ENCODE data around the gene RASGEF1B. TPM values are rescaled to one million over a fixed set of nuclear protein-coding genes. Genes with fewer than 3 reads are reported as not detected.
"Not testable (repeated sequence)": the region's sequence is repeated elsewhere in the genome, so short reads cannot be mapped to it uniquely, and the experiment has no call there.

RASGEF1B gene
- total RNA-seq, 1 experiment from 2014 or later, result not detected

DNA sequence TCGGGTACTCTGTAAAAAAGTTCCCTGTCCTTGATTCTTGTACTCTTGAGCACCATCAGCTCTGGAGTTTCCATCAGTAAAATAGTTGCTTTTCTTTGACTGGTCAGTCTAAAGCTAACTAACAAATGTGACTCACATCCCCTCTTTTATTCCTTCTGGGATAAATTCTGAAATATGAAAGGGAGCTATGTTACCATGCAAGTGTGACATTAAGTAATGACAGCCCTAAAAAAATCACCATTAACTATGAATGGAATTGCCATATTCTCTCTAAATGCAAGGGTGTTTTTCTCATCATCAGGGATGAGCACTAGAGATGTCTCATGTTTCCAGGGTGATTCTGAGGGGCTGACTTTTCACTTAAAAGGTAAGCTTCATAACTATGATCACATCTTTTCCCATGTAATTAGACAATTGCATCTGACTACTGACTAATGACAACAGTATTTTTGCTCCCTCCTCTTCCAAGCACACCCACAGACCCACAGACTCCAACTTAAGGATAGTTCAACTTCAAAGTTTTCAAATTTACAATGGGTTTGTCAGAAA lies 26.9 kb upstream of the RASGEF1B start:
- no peak for DNase-seq (ENCODE audit: low read depth)

DNA sequence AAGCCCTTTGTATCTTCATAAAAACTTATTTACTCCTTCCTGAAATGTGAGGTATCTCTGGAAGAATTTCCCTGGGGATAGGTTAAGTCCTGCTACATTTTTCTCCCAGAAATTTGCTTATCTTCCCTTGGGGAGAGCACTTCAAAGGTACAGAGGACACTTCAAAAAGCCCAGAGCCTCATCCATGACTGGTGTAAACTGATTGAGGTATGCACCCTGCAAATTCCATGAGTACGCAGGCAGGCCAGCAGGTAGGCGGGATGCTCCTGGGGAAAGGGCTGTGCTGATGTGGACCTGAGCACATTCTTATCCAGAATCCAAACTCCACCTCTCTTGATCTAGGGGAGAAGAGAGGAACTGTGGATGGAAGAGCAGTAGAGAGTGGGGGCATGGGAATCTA lies 26.3 kb upstream of the RASGEF1B start:
- no peak for DNase-seq (ENCODE audit: low read depth)

DNA sequence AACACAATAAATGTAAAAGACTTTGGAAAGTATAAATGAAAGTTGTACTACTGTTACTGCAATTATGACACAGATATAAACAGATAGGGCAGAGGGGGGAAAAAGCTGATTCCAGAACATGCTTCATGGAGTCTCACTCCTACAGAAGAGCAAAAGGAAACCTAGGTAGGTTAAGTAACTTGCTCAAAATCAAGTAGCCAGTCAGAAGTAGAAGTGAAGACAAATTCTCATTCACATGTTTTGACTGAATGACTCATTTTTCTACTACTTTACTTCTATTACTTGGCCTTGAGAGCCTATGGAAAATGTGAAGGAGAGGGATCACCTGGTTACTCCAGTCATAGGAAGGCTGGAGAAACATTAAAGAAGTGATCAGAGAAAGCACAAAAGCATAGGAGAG lies 23.6 kb upstream of the RASGEF1B start:
- DNase-seq (ENCODE audit: low read depth), result no peak

DNA sequence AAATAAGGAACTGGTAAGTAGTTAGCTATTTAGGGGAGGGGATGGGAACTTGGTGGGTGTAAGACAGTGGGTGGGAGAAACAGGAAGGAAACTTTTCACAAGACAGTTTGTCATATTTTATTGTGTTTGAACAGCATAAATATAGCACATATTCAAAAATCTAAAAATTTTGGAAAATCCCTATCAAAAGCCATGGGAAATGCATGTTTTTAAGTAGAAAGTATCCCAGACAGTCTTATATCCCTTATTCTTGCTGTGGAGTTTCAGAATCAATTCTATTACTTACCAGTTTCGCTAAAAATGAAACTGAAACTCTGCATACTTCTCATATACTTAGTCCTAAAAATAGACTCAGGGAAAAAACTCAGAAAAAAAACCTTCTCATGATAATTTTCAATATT lies 22.3 kb upstream of the RASGEF1B start:
- DNase-seq (ENCODE audit: low read depth), result no peak

DNA sequence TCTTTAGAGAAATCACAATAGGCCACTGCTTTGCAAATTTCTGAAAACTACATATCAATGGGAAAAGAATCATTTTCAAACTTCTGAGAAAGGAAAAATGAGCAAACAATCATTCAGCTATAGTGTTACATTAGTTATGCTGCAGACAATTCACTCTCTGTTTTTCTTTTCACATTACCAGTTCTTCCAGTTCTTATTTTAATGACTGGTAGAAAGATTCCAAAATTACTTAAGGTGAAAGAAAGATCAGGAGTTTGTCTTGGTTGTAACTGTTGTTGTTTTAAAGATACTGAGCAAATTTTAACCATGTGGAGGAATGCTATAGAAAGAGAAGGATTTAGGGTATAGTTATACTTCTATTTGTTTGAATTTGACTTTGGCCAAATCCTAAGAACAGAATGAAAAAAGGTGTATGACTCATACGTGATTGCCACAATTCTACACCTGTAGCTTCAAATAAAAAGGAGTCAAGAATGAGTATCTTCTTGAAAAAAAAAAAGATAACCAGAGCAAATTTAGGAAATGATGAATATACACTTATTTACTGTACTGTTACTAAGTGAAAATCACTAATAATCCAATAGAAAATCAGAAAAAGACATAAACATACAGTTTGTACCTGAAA lies 21.0 kb upstream of the RASGEF1B start:
- no peak for DNase-seq (ENCODE audit: low read depth)

DNA sequence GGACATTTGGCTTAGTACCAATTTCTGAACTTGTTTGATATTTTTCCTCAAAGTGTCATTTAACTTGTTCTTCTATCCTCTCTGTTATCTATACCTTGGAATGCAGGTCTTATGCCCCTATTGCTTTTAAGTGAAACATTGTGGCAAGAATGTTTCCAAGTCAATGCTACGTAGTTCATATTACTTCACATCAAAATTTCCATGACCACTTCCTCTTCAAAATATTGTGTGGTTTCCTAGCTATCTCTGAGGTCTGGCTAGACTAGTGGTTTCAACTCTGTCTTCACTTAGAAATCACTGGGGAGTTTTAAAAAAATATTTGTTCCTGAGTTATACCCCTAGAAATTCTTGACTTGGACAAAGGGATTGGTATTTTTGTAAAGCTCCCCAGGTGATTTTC lies 20.2 kb upstream of the RASGEF1B start:
- DNase-seq (ENCODE audit: low read depth), result no peak

DNA sequence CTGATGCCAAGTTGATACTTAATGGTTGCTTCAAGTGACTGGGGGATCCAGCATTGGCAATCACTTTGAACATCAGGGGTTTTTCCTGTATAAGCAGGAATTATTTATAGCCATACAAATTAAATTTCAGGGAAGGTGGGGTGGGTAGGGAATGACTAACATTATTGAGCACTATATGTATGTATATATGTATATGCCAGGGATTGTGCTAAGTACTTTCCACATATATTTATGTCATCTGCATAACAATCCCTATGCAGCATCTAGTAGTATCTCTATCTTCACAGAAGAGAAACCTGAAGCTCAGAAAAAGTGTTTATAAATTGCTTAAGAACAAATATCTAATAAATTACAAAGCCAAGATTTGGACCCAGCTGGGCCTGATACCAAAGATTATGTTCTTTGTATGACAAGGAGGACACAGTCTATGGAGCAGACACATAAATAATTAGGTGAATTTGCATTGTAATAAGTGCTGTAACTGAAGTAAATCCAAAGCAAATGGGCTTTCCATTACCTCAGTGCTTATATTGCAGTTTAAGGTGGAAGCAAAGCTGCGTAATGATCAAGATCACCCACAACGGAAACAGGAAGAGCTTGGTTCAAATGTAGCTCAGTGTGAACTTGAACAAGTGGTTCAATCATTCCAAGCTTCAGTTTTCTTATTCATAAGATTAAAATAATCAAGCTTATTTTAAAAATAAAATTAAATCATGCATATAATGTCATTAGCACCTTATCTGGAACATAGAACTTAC lies 18.9 kb upstream of the RASGEF1B start:
- DNase-seq (ENCODE audit: low read depth), result no peak

DNA sequence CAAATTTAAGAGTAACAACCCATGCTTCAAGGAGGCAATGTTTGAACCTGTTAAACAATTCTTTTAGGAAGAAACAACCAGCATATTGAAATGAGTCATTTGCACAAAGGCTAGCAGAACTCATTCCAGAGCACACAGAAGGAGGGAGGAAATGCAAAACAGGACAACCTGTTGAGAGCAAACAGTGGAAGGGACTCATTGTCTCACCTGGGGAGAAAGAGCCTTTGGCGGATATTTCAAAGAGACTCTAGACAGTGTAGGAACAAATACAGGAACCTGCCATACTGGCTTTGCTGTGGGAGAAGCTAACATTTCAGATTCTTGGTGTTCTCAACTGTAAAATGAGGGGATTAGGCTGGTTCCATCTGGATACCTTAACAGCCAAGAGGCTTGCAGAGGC lies 14.8 kb upstream of the RASGEF1B start:
- DNase-seq (ENCODE audit: low read depth), result no peak

DNA sequence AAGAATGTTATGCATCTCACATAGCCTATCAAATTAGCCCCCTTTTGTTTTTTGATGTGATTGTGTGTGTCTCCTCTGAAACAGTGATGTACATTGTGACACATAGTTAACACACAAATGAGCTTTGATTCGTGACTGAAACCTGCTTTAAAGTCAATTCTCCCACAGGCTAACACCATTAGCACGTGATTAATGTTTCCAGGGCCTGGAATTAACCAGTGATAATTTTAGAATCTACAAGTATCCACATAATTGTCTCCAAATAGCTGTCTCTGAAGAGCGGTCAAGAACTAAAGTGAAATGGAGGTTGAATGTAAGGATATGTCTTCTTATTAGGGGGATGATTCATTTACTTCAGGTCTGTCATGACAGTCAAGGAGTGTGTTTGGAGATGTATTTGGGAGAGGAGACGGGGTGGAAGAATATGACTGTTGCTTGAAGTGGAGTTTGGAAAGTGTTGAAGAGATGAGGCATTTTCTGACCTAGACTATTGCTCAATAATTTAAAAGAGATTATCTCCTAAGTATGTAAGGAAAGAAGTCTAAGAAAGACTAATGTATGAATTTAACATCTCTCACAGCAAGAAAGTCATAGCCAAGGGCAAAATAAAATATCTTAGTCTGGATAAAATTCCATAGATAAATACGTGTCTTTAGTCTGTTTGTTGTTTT lies 13.7 kb upstream of the RASGEF1B start:
- DNase-seq (ENCODE audit: low read depth), result no peak

DNA sequence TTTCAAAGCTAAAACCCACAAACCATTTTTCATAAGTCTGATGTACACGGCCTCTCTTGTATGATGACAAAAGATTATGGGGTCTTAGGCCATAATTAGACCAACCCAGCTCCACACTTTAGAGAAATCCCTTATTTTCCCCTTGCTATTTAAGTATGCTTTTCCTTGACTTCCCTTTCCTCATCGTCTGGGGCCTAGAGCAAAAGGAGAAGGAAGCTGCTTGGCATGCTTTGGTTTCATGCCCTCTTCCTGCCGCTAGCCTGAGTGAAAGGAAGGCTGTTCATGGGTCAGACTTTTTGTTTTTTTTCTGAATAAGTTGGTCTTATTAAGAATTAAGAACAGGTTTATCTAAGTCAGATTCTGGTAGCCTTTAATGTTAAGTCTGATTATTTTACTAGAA lies 10.6 kb upstream of the RASGEF1B start:
- no peak for DNase-seq (ENCODE audit: low read depth)

DNA sequence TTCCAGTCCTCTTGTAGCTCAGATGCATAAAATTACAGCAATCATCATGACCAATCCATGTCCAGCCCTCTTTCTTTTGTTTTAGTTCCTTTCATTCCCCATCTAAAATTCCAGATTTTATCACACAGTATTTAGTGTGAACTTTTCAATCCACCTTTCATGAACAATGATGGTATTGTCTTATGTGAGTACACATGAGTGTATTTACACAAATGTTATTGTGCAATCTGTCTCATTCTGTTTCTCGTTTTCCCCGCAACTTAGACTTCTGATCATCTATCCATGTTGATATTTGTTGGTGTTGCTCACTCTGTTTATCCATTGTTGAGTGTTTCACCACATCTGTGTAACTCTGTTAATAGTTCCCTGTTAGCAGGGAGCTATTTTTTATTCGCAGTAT lies 9.4 kb upstream of the RASGEF1B start:
- DNase-seq (ENCODE audit: low read depth), result no peak

DNA sequence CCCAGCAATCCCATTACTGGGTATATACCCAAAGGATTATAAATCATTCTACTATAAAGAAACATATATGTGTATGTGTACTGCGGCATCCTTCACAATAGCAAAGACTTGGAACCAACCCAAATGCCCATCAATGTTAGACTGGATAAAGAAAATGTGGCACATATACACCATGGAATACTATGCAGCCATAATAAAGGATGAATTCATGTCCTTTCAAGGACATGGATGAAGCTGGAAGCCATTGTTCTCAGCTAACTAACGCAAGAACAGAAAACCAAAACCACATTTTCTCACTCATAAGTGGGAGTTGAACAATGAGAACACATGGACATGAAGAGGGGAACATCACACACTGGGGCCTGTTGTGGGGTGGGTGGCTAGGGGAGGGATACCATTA lies 7.9 kb upstream of the RASGEF1B start:
- not testable (repeated sequence) for DNase-seq (ENCODE audit: low read depth)

DNA sequence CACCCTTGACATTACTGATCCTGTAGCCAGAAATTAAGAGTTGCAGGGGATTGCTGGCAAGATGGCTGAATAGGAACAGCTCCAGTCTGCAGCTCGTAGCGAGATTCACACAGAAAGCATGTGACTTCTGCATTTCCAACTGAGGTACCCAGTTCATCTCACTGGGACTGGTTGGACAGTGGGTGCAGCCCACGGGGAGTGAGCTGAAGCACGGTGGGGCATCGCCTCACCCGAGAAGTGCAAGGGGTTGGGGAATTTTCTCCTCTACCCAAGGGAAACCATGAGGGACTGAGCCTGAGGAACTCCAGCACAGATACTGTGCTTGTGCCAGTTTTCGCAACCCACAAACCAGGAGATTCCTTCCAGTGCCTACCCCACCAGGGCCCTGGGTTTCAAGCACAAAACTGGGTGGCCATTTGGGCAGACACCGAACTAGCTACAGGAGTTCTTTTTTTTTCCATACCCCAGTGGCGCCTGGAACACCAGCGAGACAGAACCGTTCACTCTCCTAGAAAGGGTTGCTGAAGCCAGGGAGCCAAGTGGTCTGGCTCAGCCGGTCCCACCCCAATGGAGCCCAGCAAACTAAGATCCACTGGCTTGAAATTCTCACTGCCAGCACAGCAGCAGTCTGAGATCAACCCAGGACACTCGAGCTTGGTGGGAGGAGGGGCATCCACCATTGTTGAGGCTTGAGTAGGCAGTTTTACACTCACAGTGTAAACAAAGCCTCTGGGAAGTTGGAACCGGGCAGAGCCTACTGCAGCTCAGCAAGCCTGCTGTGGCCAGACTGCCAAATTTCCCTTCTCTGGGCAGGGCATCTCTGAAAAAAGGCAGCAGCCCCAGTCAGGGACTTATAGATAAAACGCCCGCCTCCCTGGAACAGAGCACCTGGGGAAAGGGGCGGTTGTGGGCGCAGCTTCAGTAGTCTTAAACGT lies 1.9 kb upstream of the RASGEF1B start:
- DNase-seq (ENCODE audit: low read depth), result not testable (repeated sequence)

DNA sequence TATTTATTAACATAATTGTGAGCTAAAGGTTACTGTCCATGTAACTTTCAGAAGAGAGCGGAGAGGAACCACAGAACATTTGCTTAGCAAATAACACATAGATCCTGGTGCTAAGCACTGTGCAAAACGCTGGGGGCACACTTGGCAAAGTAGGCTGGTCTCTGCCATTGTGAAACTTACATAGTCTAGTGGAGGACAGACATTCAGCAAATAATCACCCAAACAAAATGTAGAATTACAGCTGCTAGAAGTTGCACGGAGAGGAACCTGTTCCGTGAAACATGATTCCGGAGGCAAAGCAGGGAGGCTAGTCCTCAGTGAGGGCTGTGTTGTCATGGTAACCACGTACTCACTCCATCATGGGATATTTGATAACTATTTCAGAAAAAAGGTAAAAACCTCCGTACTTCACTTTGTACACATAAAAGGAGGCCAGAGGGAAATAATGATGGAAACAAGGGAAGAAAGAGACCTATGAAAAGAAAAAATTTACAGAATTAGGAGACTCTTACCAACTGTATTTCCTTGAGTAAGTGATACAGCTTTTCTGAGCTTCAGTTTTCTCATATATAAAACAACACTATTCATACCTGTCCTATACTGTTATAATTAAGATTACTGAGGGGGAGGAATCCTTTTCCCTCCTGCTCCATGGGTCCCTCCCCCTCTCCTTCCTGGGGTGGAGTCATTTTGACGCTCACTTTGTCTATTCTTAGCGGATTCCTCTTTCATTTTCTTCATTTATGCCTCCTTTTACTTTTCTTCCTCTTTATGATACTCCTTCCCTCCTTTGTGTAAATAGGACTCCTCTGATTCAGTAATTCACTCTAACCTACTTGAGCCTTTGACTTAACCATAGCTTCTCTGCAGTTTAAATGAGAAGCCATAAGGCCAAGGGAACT lies 825 bp upstream of the RASGEF1B start:
- DNase-seq (ENCODE audit: low read depth), result no peak

DNA sequence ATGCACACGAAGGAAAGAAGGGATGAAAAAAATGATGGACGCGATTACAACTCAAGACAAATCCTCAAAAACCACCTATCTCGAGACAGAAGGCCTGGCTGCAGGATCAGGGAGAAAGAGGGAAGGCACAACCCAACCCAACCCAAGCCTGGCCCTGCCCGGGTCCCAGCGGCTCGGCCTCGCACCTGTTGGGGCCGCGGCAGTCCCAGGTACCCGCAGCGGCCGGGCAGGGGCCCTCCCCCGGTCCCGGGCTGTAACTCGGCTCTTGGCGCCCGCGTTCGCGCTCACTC lies 464 bp downstream of the RASGEF1B start:
- no peak for DNase-seq (ENCODE audit: low read depth)

DNA sequence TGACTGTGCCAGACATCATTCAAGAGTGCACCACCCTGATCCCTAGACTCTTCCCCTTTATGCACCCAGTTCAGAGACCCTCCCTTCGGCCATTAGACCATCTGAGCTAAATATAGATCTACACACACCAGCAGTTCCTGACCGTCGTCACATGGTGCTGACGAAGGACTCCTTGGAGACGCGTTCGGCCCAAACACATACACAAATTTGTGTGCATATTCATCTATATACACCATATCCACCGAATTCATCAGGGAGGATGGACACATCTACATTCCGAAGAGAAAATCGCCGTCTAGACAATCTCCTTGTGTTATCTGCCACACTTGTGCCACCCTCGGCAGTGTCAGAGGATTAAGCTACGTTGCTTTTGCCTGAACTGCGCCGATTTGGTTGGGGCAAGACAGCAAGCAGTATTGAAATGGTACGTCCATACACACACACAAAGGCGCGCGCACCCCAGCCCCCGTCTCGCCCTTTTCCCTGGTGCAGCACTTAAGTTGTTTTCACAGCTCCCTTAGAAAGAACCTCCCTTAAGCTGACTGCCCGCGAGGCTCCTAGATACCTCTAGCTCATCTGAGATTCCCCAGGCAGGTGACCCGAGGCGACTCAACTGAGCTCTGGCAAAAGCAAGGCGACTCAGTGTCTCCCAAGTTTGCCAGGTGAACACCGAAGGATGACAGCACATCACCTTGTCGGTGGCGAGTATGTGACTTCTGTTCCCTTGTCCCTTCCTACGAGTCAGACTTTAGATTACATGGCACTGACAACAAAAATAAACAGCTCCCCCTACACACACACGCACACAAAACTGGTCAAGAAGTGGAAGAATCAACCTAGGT lies 1.0 kb downstream of the RASGEF1B start:
- DNase-seq (ENCODE audit: low read depth), result no peak

DNA sequence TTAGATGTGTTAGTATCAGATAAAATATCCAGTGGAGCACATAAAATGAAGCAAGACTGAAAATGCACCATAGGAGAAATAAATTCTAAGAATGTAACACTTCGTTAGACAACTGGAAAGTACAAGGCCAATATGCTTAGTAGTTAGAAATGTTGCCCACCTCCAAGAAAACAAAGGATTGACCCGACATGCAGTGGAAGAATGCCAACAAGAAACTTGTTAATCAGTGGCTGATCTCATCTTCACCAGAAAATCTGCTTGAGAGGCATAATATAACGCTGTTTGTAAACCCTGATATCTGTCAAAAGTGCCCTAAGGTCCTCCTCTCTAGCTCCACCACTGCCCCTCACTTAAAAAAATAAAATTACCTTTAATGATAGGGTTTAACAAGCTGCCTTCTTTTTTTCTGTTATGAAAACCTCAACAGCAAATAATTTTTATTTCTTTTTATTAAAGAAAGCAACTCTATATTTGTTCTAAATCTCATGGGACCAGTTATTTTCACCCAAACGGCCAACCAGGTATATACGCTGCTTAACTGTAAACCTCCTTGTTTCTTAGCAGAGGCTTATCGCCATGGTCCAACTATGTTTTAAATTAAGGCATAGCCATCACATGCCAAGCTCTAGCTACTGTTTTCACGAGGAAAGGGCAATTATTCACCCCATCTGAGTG lies 1.8 kb downstream of the RASGEF1B start:
- no peak for DNase-seq (ENCODE audit: low read depth)

DNA sequence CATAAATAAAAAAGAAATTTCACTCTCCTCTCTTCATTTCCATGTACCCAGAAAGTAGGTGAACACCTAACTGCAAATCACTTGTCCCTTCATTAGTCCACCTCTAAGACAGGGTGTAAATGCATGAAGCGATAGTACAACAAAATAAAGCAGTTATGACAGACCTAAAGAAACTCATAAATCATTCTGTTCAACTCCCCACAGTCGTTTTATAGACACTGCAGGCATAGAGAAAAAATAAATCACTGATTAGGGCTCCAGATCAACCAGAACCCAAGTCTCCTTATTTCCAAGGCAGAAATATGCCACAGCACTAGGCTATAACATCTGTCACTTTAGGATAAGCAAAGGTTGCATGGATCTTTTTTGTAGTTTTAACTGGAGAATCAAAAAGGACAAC lies 3.0 kb downstream of the RASGEF1B start:
- no peak for DNase-seq (ENCODE audit: low read depth)

DNA sequence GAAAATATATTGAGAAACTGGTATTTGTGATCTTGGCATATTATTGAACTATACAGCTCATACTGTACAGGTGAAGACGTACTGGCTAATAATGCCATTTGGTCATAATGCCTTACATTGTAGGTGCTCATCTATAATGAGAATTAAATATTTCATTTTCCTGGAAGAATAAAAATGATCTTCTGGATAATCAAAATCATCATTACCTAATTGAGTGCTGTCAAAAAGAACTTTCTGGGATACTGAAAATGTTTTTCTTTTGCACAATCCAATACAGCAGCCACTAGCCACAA lies 4.1 kb downstream of the RASGEF1B start:
- DNase-seq (ENCODE audit: low read depth), result no peak
